H54 (cell line): Measurements from ENCODE around the gene LIN37.
A peak's percentile ranks its signal among the peaks of the same experiment; 100 is the strongest.
"Not testable (repeated sequence)": the region's sequence is repeated elsewhere in the genome, so short reads cannot be mapped to it uniquely, and the experiment has no call there.

Experiments used
- DNase-seq: peaks from one replicate; pipeline ENCODE4 v3.0.0; 2011; ENCODE audit warnings: low spot score, mixed read lengths; ENCODE audit not compliant: insufficient read length
- FAIRE-seq: peaks from 3 replicates; lab custom pipeline; 2011; peaks lifted over from hg19 to GRCh38; lab: Jason Lieb, UNC
- POLR2A ChIP-seq: IDR thresholded peaks from 2 replicates; pipeline ENCODE4 v1.6.1; 2011; ENCODE audit warnings: low read depth, mild to moderate bottlenecking, low read length

LIN37 gene

GRCh38 chr19:35715981-35716800, 32.2 kb upstream of the LIN37 start:
- DNase-seq (peak; percentile 57), FAIRE-seq (no peak)
- peak; percentile 44 for TF ChIP-seq POLR2A

- DNase-seq (peak; percentile 99), FAIRE-seq (no peak)
- TF ChIP-seq POLR2A = peak; percentile 43; the same call in 1 of the 2 replicates
Observed at GRCh38 chr19:35716801-35717664, 31.3 kb upstream of the LIN37 start.

- FAIRE-seq (no peak), DNase-seq (peak; percentile 100)
- peak; percentile 44 for TF ChIP-seq POLR2A
Observed at GRCh38 chr19:35717665-35718344, 30.6 kb upstream of the LIN37 start, which contains the start of gene KMT2B. Gene KMT2B, plus strand, starts transcription at chr19:35718003. Its CDS starts 16 bp downstream, at chr19:35718019.

- no peak for TF ChIP-seq POLR2A
- no peak for FAIRE-seq
- DNase-seq = peak; percentile 67
Observed at GRCh38 chr19:35718345-35719041, 29.9 kb upstream of the LIN37 start.

- no peak for DNase-seq
- no peak for TF ChIP-seq POLR2A
- FAIRE-seq = no peak
Observed at GRCh38 chr19:35719402-35720162, 28.8 kb upstream of the LIN37 start.

GRCh38 chr19:35720163-35720524, 28.2 kb upstream of the LIN37 start:
- FAIRE-seq (no peak), DNase-seq (no peak)
- TF ChIP-seq POLR2A = no peak

- no peak for TF ChIP-seq POLR2A
- FAIRE-seq (no peak), DNase-seq (no peak)
Observed at GRCh38 chr19:35720648-35721047, 27.7 kb upstream of the LIN37 start.

GRCh38 chr19:35721374-35721773, 27.0 kb upstream of the LIN37 start:
- TF ChIP-seq POLR2A = no peak
- no peak for DNase-seq
- no peak for FAIRE-seq

GRCh38 chr19:35722461-35722860, 25.9 kb upstream of the LIN37 start:
- DNase-seq (no peak), FAIRE-seq (no peak)
- no peak for TF ChIP-seq POLR2A

- DNase-seq (no peak), FAIRE-seq (no peak)
- no peak for TF ChIP-seq POLR2A
Observed at GRCh38 chr19:35722897-35723296, 25.5 kb upstream of the LIN37 start.

- FAIRE-seq (no peak), DNase-seq (no peak)
- TF ChIP-seq POLR2A = no peak
Observed at GRCh38 chr19:35723671-35724070, 24.7 kb upstream of the LIN37 start.

- not testable (repeated sequence) for DNase-seq, FAIRE-seq
Observed at GRCh38 chr19:35724132-35724531, 24.2 kb upstream of the LIN37 start.
